ENCODE measurements around the gene RPL18.
"Not testable (repeated sequence)": the region's sequence is repeated elsewhere in the genome, so short reads cannot be mapped to it uniquely, and the experiment has no call there.

The RPL18 gene

DNA sequence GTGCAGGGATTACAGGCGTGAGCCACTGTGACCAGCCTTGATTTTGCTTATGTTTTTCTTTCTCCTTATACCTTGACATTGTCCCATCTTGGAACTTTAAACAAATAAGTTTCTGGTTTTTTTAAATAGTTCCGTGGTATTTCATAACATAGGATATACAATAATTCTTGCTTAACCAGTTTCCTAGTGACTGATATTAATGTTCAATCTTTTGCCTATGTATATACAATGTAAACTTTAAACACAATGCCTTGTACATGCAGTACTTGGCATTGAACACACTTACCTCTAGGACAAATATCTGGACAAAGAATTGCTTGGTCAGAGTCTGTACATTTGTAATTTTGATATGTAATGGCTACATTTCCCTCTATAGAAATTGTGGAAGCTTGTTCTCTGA is 36.8 kb downstream of the RPL18 start:
- no peak overlapping the region for H3K27ac ChIP-seq
- TF ChIP-seq, protein P1, sequence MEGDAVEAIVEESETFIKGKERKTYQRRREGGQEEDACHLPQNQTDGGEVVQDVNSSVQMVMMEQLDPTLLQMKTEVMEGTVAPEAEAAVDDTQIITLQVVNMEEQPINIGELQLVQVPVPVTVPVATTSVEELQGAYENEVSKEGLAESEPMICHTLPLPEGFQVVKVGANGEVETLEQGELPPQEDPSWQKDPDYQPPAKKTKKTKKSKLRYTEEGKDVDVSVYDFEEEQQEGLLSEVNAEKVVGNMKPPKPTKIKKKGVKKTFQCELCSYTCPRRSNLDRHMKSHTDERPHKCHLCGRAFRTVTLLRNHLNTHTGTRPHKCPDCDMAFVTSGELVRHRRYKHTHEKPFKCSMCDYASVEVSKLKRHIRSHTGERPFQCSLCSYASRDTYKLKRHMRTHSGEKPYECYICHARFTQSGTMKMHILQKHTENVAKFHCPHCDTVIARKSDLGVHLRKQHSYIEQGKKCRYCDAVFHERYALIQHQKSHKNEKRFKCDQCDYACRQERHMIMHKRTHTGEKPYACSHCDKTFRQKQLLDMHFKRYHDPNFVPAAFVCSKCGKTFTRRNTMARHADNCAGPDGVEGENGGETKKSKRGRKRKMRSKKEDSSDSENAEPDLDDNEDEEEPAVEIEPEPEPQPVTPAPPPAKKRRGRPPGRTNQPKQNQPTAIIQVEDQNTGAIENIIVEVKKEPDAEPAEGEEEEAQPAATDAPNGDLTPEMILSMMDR (conservative IDR thresholded peaks at IDR 0.05): no peak

DNA sequence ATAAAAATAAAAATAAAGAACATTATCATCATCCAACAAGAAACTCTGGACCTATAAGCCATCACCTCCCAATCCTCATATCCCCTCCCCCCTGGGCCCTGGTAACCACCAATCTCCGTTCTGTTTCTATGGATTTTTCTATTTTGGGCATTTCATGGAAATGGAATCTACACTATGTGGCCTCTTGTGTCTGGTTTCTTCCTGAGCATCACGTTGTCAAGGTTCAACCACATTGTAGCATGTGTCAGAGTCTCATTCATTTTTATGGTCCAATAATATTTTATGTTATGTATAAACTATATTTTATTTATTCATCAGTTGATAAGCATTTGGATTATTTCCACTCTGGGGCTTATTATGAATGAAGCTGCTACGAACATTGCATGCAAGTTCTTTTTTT is 40.1 kb downstream of the RPL18 start:
- no peak overlapping the region for H3K27ac ChIP-seq
- TF ChIP-seq, protein P1 (conservative IDR thresholded peaks at IDR 0.05): no peak

DNA sequence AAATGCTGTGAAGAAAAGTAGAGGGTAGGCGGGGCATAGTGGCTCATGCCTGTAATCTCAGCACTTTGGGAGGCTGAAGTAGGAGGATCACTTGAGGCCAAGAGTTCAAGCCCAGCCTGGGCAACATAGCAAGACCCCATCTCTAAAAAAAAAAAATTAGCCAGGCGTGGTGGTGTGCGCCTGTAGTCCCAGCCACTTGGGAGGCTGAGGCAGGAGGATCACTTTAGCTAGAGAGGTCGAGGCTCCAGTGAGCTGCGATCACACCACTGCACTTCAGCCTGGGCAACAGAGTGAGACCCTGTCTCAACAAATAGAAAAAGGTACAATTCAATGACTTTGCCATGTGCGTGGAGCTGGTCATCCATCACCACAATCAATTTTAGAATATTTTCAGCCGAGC is 41.1 kb downstream of the RPL18 start:
- H3K27ac ChIP-seq: not testable (repeated sequence)

DNA sequence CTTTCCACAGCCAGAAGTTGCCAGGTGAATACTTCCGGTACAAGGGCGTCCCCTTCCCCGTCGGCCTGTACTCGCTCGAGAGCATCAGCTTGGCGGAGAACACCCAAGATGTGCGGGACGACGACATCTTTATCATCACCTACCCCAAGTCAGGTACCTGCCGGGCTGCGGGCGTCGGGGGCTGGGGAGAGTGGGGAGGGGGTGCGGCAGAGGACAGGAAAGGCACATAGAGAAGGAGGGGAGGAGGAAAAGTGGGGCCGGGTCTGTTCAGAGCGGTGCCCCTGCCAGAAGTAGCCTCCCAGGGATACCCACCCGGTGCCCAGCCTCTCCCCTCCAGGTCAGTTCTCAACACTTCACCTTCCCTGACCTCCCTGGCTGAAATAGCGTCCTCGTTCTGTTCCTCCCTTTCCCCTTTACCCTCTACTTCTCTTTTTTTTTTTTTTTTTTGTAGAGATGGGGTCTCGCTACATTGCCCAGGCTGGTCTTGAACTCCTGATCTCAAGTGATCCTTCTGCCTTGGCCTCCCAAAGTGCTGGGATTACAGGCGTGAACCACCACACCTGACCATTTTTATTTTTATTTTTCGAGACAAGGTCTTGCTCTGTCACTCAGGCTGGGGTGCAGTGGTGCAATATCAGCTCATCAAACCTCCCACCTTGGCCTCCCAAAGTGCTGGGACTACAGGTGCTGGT is 42.9 kb downstream of the RPL18 start:
- TF ChIP-seq, protein P1 (conservative IDR thresholded peaks at IDR 0.05): no peak
- no peak overlapping the region for H3K27ac ChIP-seq

DNA sequence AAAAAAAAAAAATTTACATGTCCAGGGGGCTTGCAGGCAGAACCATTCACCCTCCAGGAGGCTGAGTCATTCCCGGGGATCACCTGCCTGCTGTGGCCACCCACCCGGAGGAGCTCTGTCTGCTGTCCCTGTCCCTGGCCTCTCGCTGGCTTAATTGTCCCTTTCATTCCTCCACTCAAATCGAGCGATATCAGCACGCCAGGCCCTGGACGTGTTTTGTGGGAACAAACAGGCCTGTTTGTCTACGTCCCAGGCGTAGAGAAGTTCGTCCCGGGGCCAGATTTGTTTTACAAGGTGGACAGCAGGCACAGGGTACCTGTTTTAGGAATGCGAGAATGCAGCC is 45.8 kb downstream of the RPL18 start:
- peak overlapping the region; percentile 72 for H3K27ac ChIP-seq
- TF ChIP-seq, protein P1 (conservative IDR thresholded peaks at IDR 0.05): no peak

DNA sequence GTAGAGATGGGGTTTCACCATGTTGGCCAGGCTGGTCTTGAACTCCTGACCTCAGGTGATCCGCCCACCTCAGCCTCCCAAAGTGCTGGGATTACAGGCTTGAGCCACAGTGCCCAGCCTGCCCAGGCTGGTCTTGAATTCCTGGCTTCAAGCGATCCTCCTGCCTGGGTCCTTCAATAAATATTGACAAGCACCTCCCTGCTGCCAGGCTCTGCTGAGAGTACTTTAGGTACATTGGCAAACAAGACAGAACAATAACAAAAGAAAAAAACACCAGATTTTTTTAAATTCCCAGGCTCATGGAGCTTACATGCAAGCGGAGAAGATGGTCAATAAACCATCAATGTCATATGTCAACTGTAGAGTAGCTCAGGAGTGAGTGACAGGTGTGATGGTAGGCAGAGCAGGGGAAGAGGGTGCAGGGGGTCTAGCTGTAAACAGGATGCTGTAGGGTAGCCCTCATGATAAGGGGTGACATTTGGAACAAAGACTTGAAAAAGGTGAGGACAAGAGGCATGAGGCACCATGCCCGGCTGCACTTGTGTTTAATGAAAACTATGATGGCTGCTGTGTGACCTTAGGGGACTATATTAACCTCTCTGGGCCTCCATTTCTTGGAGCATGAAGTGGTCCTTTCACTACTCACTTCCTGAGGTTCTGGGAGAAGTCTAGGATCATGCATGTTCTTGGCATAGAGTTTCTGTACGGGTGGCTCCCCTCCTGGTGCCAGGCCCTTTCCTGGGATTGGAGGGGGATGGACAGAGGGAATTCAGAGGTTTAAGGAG is 47.4 kb downstream of the RPL18 start:
- peak overlapping the region; percentile 72 for H3K27ac ChIP-seq
- TF ChIP-seq, protein P1 (conservative IDR thresholded peaks at IDR 0.05): no peak

DNA sequence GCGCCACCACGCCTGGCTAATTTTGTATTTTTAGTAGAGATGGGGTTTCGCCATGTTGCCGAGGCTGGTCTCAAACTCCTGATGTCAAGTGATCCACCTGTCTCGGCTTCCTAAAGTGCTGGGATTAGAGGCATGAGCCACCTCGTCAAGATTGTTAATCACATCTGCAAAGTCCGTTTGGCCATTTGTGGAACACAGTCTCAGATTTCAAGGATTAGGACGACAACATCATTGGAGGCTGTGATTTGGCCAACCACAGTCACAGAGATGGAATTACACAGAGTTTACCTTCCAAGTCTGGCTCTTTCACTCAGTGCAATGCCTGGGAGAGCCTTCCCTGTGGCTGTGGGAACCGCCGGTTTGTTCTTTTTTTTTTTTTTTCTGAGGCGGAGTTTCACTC is 49.2 kb downstream of the RPL18 start:
- peak overlapping the region; percentile 72; the same call in 1 of the 2 replicates for H3K27ac ChIP-seq

More for the DNA sequence above, 49.2 kb downstream of the RPL18 start:
- TF ChIP-seq, protein P1 (conservative IDR thresholded peaks at IDR 0.05): no peak

All from VCaP (cell line).